SHP77 treated with DMSO at 0.1 percent for 48 hours (cell line): ENCODE results near the gene ALDOB.

Experiments
- DNase-seq: peaks from one replicate; lab custom pipeline; 2025; lab: John Stamatoyannopoulos, UW

ALDOB gene

GRCh38 chr9:101435601-101436079 is at the start of gene ALDOB:
TSS of gene ALDOB (minus strand) at chr9:101435774. CDS start at chr9:101430887, 4,887 bp downstream.
- no peak for DNase-seq

GRCh38 chr9:101484046-101484445 is 48.5 kb upstream of the ALDOB start:
- DNase-seq: no peak

GRCh38 chr9:101481261-101481660 is 45.7 kb upstream of the ALDOB start:
- no peak for DNase-seq

- DNase-seq: no peak
Measured at GRCh38 chr9:101480386-101480785, 44.8 kb upstream of the ALDOB start.

- DNase-seq: no peak
Measured at GRCh38 chr9:101479338-101480030, 43.9 kb upstream of the ALDOB start.

GRCh38 chr9:101478906-101479305 is 43.3 kb upstream of the ALDOB start:
- no peak for DNase-seq

GRCh38 chr9:101478444-101478843 is 42.9 kb upstream of the ALDOB start:
- DNase-seq: no peak

GRCh38 chr9:101477736-101478135 is 42.2 kb upstream of the ALDOB start:
- no peak for DNase-seq

- DNase-seq: no peak
Measured at GRCh38 chr9:101477214-101477613, 41.6 kb upstream of the ALDOB start.

GRCh38 chr9:101476576-101477208 is 41.1 kb upstream of the ALDOB start:
- no peak for DNase-seq

GRCh38 chr9:101472891-101473290 is 37.3 kb upstream of the ALDOB start:
- no peak for DNase-seq

- no peak for DNase-seq
Measured at GRCh38 chr9:101470929-101471328, 35.4 kb upstream of the ALDOB start.

GRCh38 chr9:101470021-101470420 is 34.4 kb upstream of the ALDOB start:
- no peak for DNase-seq

- DNase-seq: no peak
Measured at GRCh38 chr9:101469026-101469425, 33.5 kb upstream of the ALDOB start.

GRCh38 chr9:101468116-101468515 is 32.5 kb upstream of the ALDOB start:
- no peak for DNase-seq

GRCh38 chr9:101467690-101468089 is 32.1 kb upstream of the ALDOB start:
- DNase-seq: no peak

- no peak for DNase-seq
Measured at GRCh38 chr9:101466863-101467262, 31.3 kb upstream of the ALDOB start.

- DNase-seq: peak; percentile 4
Measured at GRCh38 chr9:101465326-101465915, 29.8 kb upstream of the ALDOB start.

- no peak for DNase-seq
Measured at GRCh38 chr9:101463397-101463796, 27.8 kb upstream of the ALDOB start.

- DNase-seq: no peak
Measured at GRCh38 chr9:101462558-101462957, 27.0 kb upstream of the ALDOB start.

GRCh38 chr9:101460965-101461364 is 25.4 kb upstream of the ALDOB start:
- no peak for DNase-seq

- DNase-seq: peak; percentile 59
Measured at GRCh38 chr9:101458963-101459631, 23.5 kb upstream of the ALDOB start.

- peak; percentile 2 for DNase-seq
Measured at GRCh38 chr9:101457003-101457402, 21.4 kb upstream of the ALDOB start.
